ENCODE measurements around the gene GRIK1. TPM values are rescaled to one million over a fixed set of nuclear protein-coding genes. Genes with fewer than 3 reads are reported as not detected.
A peak's percentile ranks its signal among the peaks of the same experiment; 100 is the strongest.

The GRIK1 gene
- total RNA-seq, 1 donor from 2014 or later, result 0.99 TPM

DNA sequence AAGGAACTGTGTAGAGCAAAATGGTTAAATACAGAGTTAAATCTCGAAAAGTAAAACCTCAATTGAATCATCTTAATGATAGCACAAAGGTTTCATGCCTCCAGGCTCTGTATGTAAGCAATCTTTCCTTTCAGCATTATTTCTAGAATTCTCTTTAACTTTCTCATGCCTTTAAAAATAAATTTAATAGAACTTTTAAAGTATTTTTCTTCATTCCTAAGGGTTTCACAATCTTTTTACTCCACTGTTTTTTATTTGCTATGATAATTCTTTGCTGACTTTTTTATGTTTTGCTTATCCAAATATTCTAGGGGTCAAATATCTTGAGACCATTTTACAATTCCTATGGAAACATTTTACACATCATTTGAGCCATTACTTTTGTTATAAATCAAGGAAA lies 353.1 kb downstream of the GRIK1 start:
- no peak for DNase-seq

DNA sequence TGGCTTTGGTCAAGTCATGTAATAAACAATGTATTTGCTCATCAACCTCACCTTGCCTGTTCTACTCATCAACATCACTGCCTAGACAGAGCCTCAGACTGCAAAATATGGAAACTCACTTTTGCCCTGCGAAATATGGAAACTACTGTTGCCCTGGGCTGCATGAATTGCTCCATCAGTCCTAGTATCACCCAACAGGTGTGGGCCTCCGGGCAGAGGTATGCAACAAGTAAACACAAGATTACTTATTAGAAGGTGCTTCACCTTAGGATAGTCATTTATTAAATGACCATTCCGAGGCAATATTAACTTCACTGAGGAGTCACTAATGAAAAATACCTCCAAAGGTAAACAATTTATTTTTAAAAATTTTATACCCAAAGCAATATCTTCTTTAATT lies 354.3 kb downstream of the GRIK1 start:
- DNase-seq, result no peak

DNA sequence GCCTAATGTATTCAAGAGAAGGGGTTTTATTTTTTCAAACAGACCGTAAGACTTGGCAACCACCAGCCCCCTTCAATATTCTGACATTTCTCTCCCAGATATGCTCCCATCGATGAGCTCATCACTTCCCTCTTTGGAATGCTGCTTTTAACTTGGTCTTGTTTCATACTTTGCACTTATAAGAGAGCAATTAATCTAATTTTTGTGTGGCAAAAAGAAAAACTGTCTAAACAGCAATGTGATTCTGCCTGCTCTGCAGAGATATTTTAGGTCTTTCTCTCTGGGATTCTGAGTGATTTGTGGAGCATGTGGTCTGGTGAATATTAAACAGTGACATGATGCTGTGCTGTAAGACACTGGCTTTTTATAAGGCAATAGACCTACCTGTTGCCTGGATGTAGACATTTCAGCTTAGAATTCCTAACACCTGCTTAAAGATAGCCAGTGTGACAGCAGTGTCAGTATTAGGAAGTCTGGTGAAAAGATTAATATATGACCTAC lies 356.3 kb downstream of the GRIK1 start:
- no peak for DNase-seq

DNA sequence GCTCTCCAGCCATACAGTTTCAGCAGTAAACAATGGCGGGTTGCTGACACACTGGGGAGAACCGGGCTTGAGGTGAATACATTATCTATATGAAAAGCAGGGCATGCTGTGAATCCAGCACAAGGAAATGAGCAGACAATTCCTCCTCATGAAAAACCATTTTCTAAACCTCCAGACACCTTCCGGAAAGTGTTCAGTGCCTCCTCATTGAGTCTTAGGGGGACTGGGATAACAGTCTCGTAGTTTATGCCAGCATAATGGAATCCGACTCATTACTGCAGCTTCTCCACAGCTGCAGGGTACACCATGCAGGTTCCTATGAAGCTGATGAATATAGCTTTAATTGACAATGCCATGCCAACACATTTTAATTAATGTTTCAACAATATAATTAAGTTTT lies 356.9 kb downstream of the GRIK1 start:
- no peak for DNase-seq

DNA sequence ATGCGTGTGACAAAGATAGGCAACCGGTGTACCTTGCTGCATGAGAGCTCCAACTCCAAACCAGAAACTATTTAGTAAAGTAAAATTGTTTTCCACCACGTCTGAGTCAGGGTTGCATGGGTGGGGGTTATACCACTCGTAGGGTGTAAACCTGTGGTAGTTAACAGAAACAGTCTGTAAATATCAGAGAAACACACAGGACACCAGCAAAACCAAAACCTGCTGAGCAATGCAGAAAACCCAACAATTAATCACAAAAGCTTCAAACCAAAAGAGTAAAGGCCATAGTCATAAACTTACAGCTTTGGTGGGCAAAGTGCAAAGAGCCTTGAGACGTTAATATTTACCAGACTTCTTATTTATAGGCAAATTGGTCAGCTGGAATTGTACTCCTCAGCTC lies 358.4 kb downstream of the GRIK1 start:
- no peak for DNase-seq

DNA sequence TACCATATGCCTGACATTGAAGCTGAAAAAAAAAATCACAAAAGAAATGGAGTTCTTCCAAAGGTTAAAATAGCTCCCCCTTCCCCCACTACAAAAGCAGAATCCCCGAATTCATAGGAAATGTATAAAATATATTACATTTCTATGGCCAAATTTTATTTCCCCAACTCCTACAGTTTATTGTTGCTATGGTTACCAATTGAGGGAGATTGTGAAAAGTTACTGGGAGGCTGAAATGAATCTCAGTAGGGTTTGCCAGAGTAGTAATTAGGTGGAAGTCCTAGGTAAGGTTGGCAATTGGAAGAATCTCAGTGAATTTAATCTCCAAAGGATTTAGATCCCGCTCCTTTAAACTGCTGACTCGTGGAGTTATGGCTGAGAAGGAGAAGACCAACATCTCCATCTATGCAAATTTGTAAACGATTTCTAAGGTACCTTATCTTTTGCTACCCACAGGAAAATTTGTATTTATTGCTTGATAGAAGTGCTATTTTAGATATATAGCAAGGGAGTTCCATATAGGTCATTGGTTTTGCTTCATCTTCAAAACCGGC lies 359.0 kb downstream of the GRIK1 start:
- no peak for DNase-seq

DNA sequence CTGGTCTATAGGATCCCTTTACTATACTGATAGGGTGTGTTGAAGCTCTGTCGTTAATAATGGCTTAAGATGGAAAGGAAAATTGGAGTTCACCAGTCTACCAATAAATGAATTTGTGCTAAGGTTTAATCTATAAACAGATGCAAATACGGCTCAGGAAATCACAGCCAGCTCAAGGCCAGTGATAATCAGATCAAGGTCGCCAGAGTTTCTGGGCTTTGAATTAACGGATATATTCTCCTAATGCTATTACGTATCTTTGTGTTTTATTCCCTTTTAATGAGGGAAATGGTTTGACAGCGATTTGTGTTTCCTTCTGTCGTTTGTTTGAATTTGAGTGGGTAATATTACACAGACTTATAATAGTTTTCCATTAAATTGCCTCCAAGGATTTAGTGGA lies 361.5 kb downstream of the GRIK1 start:
- no peak for DNase-seq

DNA sequence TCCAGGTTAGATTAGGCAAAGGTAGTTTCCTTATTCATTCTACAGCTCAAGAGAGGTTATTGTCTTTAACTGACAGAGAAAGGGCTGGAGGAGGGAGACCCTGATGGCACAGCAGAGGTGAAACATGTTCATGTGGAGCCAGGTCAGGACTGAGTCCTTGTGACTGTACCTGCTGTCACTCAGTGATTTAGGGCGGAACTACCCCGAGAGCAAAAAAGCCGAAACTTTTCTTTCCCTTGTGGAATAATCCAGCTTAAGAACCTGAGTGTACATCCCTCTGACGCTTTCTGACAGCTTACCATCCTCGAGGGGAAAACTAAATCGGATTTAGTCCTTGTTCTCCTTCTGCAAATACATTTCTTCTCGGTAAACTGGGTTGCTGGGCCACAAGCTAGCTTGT lies 367.8 kb downstream of the GRIK1 start:
- no peak for DNase-seq

DNA sequence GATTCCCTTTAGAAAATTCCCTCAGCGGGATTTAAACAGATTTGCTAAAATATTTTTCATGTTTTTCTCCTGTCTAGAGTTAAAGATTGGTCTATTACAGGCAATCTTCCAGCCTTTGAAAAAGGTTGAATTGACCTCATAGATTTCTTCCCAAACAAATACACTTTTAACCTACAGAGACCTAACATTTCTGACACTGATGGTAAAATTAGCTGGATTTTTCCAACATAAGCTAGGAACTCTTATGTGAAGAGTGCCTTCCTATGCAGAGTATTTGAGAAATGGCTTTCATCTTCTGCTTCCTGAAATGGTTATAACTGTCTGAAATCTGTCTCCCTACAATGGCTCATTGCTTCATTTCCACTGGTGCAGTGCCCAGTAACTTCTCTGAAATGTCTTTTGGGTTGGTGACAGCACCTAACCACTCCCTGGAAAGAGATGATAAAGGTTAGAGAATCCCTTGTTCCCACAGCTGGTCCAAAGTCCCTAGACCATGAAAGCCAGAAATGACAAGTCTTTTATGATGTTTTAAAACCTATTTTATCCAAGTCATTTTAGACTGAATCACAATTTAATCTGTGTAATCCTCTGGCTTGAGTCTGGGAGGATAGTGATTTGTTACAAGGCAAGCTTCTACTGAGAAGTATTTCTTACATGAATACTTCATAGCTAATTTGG lies 371.6 kb downstream of the GRIK1 start:
- no peak for DNase-seq

DNA sequence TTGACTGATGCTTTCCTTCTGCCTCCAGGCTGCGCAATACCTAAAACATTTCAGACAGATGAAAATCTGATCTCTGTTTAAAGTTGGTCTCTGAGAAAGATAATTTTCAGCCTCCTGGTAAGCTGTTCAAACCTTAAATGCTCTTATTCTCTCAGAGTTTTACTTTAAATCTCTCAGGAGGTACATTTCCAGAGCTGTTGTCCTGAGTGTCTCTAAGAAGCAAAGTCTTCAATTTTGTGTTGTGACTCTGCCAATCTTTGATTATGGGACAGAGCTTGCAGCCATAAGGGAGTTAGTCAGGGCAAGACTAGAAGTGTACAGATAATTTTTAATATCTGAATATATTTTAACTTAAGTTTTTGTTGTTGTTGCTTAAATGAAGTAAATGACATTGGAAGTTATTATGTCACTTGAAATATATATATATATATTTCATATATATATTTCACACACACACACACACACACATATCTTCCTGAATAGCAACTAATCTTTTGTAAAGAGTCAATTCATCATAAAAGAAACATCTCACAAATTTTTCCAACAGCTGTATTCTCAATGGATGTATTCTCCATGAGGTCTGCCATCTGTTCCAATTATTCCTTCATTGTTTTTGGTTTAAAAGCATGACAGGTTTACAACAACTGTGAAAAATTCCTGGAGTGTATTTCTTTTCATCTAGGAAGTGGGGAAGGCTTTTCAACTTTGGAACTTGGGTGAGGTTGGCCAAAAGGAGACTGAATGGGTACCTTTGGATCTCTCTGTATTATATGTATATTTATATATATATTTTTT lies 381.7 kb downstream of the GRIK1 start:
- no peak for DNase-seq

DNA sequence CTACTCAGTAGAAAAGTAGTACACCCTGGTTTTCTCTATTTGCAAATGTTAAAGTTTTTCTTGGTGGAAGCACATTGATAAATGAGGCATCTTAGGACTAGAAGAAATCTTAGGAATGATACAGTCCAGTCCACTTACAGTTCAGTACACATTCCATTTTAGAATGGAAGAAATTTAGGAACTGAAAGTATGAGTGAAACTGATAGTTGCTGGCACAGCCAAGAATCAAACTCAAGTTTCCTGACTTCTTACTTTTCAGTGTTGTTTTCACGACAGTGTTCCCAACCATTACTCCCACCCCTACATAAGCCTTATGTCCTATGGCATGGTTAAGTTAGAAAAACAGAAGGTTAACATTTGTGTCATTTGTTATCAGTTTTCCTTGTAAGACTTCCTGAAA lies 382.6 kb downstream of the GRIK1 start:
- no peak for DNase-seq

DNA sequence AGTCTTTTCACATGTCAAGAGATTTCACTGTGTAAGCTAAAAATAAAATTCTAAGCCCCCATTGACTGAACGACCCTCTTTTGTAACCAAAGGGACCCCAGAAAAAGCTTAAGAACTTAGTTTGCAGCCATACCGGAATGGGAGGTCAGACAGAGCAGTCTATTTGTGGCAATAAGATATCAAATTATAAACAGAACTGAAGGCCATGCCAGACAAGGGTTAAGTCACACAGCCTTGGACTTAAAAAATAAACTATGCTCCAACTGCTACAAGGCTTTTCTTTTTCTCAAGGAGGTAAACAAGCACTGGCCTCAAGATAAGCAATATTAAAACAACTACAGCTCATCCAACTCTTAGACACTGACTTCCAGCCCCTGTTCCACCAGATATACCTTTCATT lies 384.2 kb downstream of the GRIK1 start:
- DNase-seq, result no peak

DNA sequence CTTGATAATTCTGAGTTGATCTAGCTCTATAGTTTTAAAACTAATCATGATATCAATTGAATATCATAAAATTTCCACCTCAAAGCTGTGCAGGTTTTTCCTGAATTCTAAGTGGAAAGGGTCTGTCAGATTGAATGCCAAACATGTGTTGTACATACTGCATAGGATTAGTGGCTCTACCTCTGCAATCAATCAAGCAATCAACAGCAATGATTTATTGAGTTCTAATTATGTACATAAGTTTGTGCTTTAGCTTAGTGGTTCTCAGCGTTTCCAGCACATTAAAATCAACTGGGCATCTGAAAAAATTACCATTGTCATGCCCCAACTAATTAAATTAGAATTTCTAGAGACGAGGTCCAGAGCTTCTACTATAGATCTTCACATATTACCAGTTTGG lies 389.6 kb downstream of the GRIK1 start:
- DNase-seq, result no peak

DNA sequence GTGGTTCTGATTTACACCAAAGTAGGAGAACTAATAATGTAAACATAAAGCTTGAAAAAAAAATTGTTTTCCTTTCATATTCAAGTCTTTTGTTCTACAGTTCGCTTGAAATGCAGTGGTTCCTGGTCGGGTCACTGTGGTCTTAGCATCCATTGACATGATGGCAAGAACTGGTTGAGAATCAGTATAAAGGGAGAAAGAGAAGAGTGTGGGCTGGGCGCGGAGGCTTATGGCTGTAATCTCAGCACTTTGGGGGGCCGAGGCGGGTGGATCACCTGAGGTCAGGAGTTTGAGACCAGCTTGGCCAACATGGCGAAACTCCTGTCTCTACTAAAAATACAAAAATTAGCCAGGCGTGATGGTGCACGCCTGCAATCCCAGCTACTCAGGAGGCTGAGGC lies 390.2 kb downstream of the GRIK1 start:
- no peak for DNase-seq

DNA sequence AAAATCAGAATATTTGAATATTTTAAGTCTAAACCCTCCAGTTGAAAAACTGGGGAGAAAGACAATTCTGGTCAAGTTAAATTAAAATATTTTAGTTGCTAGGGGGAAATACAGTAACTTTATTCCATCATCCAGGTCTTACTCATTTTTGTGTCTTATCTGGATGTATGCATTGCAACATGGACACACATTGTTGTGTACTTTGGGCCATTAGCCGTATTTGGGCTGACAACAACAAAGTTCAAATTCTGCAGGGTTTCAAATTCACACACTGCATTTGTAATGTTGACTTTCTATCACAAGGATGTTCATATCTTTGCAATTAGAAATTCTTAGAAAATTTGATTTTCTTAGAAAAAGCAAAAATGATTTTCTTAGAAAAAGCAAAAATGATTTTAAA lies 391.8 kb downstream of the GRIK1 start:
- no peak for DNase-seq

DNA sequence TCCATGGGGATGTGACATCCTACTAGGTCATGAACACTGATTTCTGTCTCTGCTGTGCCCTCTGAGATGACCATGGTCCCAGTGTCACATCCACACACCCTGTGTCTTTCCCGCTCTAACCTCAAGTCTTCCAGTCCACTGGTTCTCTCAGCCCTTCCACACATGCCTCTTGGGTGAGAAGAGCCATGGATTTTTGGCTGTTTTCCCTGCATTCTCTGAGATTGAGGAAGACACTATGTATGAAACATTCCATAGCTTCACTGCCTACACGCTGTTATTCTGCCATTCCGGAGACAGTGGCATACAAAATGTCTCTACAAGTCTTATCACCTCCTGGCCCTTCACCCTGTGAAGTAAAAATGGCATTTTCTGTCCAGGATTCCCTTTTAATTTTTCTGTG lies 393.7 kb downstream of the GRIK1 start:
- DNase-seq, result no peak

DNA sequence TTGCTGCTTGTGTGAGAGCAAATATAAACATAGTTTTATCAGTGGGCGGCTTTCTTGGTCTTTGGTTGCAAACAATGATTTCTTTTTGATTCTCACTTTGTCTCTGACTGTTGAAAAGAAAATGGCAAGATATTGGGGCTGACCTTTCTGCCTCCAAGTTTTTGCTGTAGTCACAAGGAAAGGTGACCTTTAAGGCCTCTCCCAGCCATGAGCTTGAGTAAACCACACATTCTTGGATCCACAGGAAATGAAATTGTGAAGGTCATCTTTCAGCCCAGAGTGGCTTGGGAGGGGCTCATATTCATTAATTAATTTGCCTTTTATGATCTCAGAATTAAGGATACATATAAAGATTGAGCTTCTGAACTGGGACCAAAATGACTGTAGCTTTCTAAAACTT lies 399.5 kb downstream of the GRIK1 start:
- DNase-seq, result no peak

DNA sequence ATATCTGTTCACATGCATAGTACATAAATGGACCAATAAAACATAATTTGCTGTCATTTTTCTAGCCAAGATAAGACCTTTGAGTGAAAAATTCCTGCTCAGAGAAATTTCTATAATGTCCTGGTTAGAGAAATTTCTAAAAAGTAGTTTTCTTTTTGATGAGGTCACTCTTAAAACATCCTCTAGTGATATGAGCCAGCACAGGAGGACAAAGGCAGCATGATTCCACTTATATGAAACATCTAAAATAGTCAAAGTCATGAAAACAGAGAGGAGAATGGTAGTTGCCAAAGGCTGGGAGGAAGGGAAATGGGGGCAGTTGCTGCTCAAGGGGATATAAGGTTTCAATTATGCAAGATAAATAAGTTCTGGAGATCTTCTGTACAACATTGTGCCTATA lies 401.7 kb downstream of the GRIK1 start:
- DNase-seq, result no peak

DNA sequence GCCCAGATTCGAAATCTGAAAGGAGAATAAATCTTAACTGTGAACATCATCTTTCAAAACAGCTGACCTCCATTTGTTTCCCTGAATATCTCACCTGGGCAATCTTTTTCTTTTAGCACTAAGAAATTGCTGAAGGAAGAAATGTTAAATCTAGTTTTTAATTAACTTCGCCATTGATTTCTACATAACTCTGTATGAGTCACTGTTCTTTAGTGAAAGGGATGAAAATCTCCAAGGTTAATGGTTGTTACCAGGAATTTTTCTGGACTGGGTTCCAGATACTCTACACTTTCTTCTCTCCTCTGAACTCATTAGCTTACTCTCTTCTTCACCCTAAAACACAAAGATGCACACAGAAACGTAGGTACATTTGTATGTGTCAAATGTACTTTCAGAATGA lies 405.3 kb downstream of the GRIK1 start:
- no peak for DNase-seq

DNA sequence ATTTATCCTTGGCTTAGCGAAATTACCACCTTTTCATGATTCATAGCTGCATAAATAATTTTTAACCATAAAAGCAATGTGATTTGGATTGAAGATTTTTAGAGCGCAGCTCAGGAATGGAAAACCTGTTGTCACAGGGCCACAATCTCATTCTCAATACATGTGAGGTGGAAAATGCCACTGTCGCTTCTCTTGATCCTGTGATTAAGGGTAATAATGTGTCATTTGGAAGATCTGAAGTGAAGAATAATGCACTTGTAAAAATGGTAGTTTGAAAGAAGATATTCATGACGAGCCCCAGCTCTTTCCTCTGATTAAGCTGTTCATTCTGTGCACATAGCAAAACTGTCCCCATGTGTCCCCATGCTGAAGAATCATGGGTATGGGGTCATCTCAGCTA lies 410.7 kb downstream of the GRIK1 start:
- no peak for DNase-seq

DNA sequence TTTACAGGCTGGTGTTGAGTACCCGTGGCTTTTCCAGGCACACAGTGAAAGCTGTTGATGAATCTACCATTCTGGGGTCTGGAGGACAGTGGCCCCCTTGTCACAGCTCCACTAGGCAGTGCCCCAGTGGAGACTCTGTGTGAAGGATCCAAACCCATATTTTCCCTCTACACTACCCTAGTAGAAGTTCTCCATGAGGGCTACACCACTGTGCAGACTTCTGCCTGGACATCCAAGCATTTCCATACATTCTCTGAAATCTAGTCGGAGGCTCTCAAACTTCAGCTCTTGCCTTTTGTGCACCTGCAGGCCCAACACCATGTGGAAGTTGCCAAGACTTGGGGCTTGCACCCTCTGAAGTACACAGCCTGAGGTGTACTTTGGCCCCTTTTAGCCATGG lies 413.3 kb downstream of the GRIK1 start:
- DNase-seq, result no peak

DNA sequence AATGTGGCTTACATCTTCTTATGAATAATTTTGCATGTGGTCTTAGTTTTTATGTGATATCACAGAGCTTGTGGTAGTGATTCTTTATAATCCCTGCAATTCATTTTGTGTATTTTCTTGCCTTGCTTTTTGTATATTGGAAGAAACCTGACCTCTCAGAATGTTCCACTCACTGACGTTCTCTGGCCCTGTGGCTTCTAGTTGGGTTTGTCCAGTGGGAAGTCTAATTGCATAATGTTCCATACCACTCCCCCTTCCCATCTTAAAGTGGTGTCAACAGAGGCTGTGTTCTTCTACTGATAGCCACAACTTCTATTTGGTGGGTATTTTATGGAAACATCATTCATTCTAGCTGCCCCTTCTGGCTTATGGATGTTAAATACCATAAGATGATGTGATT lies 415.7 kb downstream of the GRIK1 start:
- DNase-seq, result no peak

DNA sequence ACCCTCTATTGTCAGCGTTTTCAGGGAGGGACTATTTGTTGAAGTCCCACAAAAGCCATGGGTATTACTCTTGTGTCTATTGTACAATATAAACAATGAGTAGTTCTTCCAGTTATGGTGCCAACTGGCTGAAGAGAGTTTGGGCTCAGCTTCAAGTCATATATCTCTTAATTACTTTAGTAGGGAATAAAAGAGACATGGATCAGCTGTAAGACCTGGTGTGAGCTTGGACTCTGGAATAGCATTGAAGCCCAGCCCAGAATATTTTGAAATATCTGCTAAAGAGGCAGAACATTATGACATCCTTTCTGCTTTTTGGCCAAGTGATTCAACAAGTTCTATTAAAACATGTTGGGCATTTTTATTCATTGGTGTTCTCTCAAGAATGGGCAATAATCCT lies 416.1 kb downstream of the GRIK1 start:
- DNase-seq, result peak; percentile 27

DNA sequence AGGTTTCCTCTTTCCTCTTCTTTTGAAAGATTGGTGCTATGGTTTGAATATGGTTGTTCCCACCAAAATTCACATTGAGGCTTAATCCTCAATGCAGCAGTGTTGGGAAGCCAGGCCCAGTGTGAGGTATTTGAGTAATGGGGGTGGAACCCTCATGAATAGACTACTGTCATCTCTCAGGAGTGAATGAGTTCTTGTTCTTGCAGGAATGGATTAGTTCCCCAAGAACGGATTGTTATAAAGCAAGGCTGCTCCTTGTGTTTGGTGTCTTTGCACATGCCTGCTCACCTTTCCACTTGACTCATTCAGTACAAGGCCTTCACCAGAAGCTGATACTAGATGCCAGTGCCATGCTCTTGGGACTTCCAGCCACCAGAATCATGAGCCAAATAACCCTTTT lies 417.9 kb downstream of the GRIK1 start:
- DNase-seq, result no peak

All from skin of body (tissue), 2 donors.